Uterus (tissue), 4 donors: ENCODE measurements around the gene TDRD3. TPM values are rescaled to one million over a fixed set of nuclear protein-coding genes. Genes with fewer than 3 reads are reported as not detected.

Experiments
- DNase-seq, 2 donors: peaks; one replicate each; pipeline ENCODE4 v3.0.0-alpha.2; 2019 to 2020
- H3K27ac ChIP-seq, 2 donors: fragments of 200-600 bp; sonication (generic); 1 replicate in 1 of 2; 2 replicates in 1 of 2; pipeline ENCODE4 v1.5.1; 2016 to 2018
- H3K27me3 ChIP-seq, 2 donors: fragments of 200-600 bp; sonication (generic); one replicate each; pipeline ENCODE4 v1.5.1; 2018 to 2019; ENCODE audit warnings: control low read depth in 1 of 2
- H3K36me3 ChIP-seq, 2 donors: fragments of 200-600 bp; sonication (generic); one replicate each; pipeline ENCODE4 v1.5.1; 2019; ENCODE audit warnings: control low read depth in 1 of 2
- H3K4me1 ChIP-seq, 2 donors: fragments of 200-600 bp; sonication (generic); one replicate each; pipeline ENCODE4 v1.5.1; 2018 to 2019; ENCODE audit warnings: control low read depth in 1 of 2
- H3K4me3 ChIP-seq, 2 donors: fragments of 200-600 bp; sonication (generic); 1 replicate in 1 of 2; 2 replicates in 1 of 2; pipeline ENCODE4 v1.5.1; 2018 to 2019; ENCODE audit warnings: mild to moderate bottlenecking in 1 of 2
- H3K9me3 ChIP-seq, 2 donors: fragments of 200-600 bp; sonication (generic); one replicate each; pipeline ENCODE4 v1.5.1; 2019; ENCODE audit warnings: control low read depth in 1 of 2
- CTCF ChIP-seq, 4 experiments: fragments of 200-600 bp in 2 of 4; fragments of 450-650 bp in 2 of 4; sonication (generic) in 2 of 4; IDR thresholded peaks; one replicate each; pipeline ENCODE4 v1.5.1; 2016 to 2019; ENCODE audit warnings: antibody characterized with exemption in 4 of 4, mild to moderate bottlenecking in 2 of 4, moderate library complexity in 1 of 4
- POLR2A ChIP-seq, 2 donors: fragments of 450-650 bp; IDR thresholded peaks; one replicate each; pipeline ENCODE4 v1.6.1; 2016; ENCODE audit warnings: antibody characterized with exemption in 2 of 2, mild to moderate bottlenecking in 1 of 2, moderate library complexity in 1 of 2
- intact Hi-C: fragments of 100-400 bp; cut with DNase I; formaldehyde crosslinking; loops from one replicate; pipeline ENCODE4 v1.15.1; 2023; ENCODE audit warnings: low total_unique reads
- total RNA-seq, 4 donors: library from RNA; depleted of rRNA in 3 of 4; stranded (reverse); fragments of >200 nt in 3 of 4; gene quantifications; one replicate each; pipeline versions ENCODE4 v1.1.0 to v1.2.4, GENCODE V29; 2014 to 2023
- donor health status: DM: yes; HTN: yes; CAD: no.

The TDRD3 gene
- total RNA-seq, 4 donors from 2014 or later: 18.2 to 76.8 (median 48.4) TPM

DNA sequence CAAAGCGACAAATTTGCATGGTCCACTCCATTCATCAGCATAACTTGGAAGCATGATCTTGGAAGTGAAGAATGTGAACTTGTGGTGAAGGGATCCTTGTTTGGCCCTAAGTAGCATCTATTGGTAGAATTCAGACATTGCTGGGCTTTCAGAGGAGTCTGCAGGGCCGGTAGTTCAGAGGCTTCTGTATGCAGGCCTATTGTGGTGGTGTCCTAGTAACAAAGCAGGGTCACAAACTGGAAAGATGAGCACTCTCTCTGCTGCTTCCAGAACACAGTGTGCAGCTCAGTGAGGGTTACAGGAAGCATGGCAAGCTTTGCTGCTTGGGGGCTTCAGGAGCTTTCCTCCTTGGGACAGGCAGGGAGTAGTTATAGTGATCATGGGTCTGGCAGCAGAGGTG is 206.0 kb downstream of the TDRD3 start:
- Histone ChIP-seq H3K36me3 (no peaks in the 10 kb centered on the region), H3K27ac (no peak overlapping the region), H3K9me3 (no peaks in the 10 kb centered on the region), H3K4me3 (no peak overlapping the region), H3K4me1 (no peaks in the 10 kb centered on the region), H3K27me3 (no peaks in the 10 kb centered on the region)
- intact Hi-C loops: no loop called here
- no peak for DNase-seq
- TF ChIP-seq POLR2A (IDR thresholded peaks at IDR 0.05): no peak
- no peak for TF ChIP-seq CTCF (IDR thresholded peaks at IDR 0.05)

DNA sequence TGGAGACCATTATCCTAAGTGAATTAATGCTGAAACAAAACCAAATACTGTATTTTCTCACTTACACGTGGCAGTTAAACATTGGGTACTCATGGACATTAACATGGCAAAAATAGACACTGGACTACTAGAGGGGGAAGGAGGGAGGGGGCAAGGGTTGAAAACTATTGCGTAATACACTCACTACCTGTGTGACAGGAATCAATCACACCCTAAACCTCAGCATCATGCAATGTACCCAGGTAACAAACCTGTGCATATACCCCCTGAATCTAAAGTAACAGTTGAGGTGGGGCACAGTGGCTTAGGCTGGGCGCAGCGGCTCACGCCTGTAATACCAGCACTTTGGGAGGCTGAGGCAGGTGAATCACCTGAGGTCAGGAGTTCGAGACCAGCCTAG is 207.0 kb downstream of the TDRD3 start:
- Histone ChIP-seq H3K4me1 (no peaks in the 10 kb centered on the region), H3K36me3 (no peaks in the 10 kb centered on the region), H3K27me3 (no peaks in the 10 kb centered on the region), H3K9me3 (no peaks in the 10 kb centered on the region), H3K4me3 (no peak overlapping the region), H3K27ac (no peak overlapping the region)
- DNase-seq: no peak
- intact Hi-C loops: no loop called here
- no peak for TF ChIP-seq POLR2A (IDR thresholded peaks at IDR 0.05)
- no peak for TF ChIP-seq CTCF (IDR thresholded peaks at IDR 0.05)

DNA sequence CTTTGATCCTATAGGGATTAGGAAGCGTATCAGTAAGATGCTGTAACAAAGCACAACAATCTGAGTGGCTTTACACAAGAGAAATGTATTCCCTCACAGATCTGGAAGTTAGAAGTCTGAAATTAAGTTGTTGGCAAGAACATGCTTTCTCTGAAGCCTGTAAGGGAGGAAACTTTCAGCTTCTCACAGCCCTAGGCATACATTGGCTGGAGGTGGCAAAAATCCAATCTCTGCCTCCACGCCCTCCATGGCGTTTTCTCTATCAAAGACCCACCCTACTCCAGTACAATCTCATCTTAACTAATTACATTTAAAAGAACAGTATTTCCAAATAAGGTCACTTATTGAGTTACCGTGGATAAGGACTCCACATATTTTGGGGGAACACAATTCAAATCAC is 211.9 kb downstream of the TDRD3 start:
- no peaks in the 10 kb centered on the region for H3K4me1 ChIP-seq
- no peaks in the 10 kb centered on the region for H3K27me3 ChIP-seq
- no peak for DNase-seq
- H3K4me3 ChIP-seq: no peak overlapping the region
- no peak overlapping the region for H3K27ac ChIP-seq
- no peak for TF ChIP-seq POLR2A (IDR thresholded peaks at IDR 0.05)
- TF ChIP-seq CTCF (IDR thresholded peaks at IDR 0.05): no peak
- no peaks in the 10 kb centered on the region for H3K36me3 ChIP-seq
- intact Hi-C loops: no loop called here
- H3K9me3 ChIP-seq: no peaks in the 10 kb centered on the region

DNA sequence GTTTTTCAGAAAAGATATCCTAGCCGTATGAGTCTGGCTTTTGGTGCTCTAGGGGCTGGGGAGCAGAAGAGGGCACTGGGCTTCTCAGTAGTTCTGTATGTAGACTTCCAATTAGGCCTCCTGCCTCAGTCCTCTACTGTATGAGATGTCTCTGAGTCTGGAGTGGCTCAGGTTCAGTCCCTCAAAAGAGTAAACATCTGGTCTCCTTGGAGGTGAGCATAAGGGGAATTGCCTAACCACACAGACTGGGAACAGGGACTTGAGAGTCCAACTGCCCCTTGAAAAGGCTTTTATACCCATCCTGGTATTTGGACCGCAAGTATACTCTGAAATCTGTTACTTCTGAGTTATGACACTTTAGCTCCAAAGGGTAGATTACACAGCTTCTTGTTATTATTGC is 214.5 kb downstream of the TDRD3 start:
- intact Hi-C loops: no loop called here
- H3K27ac ChIP-seq: no peak overlapping the region
- H3K27me3 ChIP-seq: no peaks in the 10 kb centered on the region
- H3K9me3 ChIP-seq: no peaks in the 10 kb centered on the region
- H3K4me3 ChIP-seq: no peak overlapping the region
- no peak for DNase-seq
- H3K36me3 ChIP-seq: no peaks in the 10 kb centered on the region
- no peaks in the 10 kb centered on the region for H3K4me1 ChIP-seq
- TF ChIP-seq CTCF (IDR thresholded peaks at IDR 0.05) (no peak), POLR2A (IDR thresholded peaks at IDR 0.05) (no peak)

DNA sequence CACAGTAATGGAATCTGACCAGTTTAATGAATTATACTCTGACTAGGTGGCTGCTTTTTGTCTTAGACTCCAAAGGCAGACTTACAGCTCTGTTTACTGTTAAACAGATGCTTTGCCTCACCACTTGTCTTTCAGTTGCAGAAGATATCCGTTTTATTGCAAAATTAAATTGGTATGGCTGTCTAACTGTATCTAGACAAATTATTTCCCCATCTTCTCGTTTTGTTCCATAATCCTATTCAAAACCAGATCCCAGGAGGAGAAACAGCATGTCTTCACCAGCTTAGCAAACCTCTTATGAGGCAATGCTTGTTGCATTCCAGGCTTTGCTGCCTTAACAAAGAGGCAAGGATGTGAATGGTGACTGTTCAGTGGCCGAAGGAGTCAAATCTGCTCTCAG is 215.6 kb downstream of the TDRD3 start:
- Histone ChIP-seq H3K27me3 (no peaks in the 10 kb centered on the region), H3K4me3 (no peak overlapping the region), H3K4me1 (no peaks in the 10 kb centered on the region), H3K36me3 (no peaks in the 10 kb centered on the region), H3K9me3 (no peaks in the 10 kb centered on the region), H3K27ac (no peak overlapping the region)
- intact Hi-C loops: no loop called here
- no peak for DNase-seq
- TF ChIP-seq CTCF (IDR thresholded peaks at IDR 0.05) (no peak), POLR2A (IDR thresholded peaks at IDR 0.05) (no peak)
